Spleen (tissue), 7 donors: ENCODE data around the gene MOB3C.

Experiments
- CTCF ChIP-seq, 11 experiments: fragments of 200-600 bp in 7 of 11; fragments of 450-650 bp in 4 of 11; sonication (generic) in 4 of 11; IDR thresholded peaks in 8 of 11; conservative IDR thresholded peaks in 3 of 11; 1 replicate in 7 of 11; 2 replicates in 4 of 11; pipeline versions ENCODE4 v1.4.0 to v1.8.0; 2016 to 2021; ENCODE audit warnings: antibody characterized with exemption in 11 of 11, inconsistent platforms in 4 of 11, mild to moderate bottlenecking in 1 of 11
- POLR2AphosphoS5 ChIP-seq, 3 donors: sonication (generic); formaldehyde crosslinking; IDR thresholded peaks; one replicate each; pipeline ENCODE4 v1.5.1; 2017; ENCODE audit warnings: antibody characterized with exemption in 3 of 3
- donor health status: DM: no; HTN: no; CAD: no; lungs with moderate emphysema.
- donor health status: DM: no; HTN: no; CAD: no.
- donor health status: DM: no; HTN: no; CAD: no.

- TF ChIP-seq CTCF (IDR thresholded peaks at IDR 0.05 in 8 of 11, conservative IDR thresholded peaks at IDR 0.05 in 3 of 11), result no peak
- no peak for TF ChIP-seq POLR2AphosphoS5 (IDR thresholded peaks at IDR 0.05)
Measured at GRCh38 chr1:46558966-46559365, 57.6 kb downstream of the MOB3C start.
